ENCODE data around the gene SOCS6.
"Not testable (repeated sequence)": the region's sequence is repeated elsewhere in the genome, so short reads cannot be mapped to it uniquely, and the experiment has no call there.

SOCS6 gene

GRCh38 chr18:70324897-70325296 is 36.1 kb downstream of the SOCS6 start:
- no peak for DNase-seq

- no peak for DNase-seq
Observed at GRCh38 chr18:70326255-70326654, 37.4 kb downstream of the SOCS6 start.

GRCh38 chr18:70328169-70328568 is 39.3 kb downstream of the SOCS6 start:
- no peak for DNase-seq

GRCh38 chr18:70329071-70329470 is 40.2 kb downstream of the SOCS6 start:
- DNase-seq, result no peak

DNA sequence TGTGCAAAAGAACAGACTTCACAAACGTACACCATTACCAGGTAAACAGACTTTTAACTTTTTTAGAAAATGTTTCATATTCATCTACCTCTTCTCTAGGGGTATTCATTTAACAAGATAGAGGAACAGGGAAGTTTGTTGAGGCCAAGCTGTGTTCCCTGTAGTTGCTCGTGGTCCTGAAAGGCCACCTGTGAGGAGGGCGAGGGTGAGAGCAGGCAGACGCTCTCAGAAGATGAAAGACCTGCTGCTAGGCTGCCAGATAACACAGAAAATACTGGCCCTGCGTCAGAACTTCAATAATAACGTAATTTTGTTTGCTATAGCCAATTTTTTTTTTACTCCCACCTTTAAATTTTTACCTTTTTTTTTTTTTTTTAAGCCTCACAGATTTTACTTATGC is 42.0 kb downstream of the SOCS6 start:
- DNase-seq, result no peak

- no peak for DNase-seq
Observed at GRCh38 chr18:70331456-70332097, 42.7 kb downstream of the SOCS6 start.

- no peak for DNase-seq
Observed at GRCh38 chr18:70332694-70333093, 43.8 kb downstream of the SOCS6 start.

- no peak for DNase-seq
Observed at GRCh38 chr18:70333316-70333715, 44.5 kb downstream of the SOCS6 start.

- no peak for DNase-seq
Observed at GRCh38 chr18:70333757-70334156, 44.9 kb downstream of the SOCS6 start.

DNA sequence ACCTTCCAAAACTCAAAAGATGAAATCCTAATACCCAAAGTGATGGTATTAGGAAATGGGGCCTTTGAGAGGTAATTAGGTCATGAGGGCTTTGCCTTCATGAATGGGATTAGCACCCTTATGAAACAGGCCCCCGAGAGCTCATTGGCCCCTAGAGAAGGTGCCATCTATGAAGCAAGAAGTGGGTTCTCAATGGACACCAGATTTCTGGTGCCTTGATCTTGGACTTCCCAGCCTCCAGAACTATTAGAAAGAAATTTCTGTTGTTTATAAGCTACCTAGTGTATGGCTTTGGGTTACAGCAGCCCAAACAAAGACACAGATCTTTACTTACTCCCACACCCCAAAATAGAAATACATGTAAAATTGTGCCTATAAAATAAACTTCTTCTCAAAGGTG is 45.4 kb downstream of the SOCS6 start:
- DNase-seq, result no peak

DNA sequence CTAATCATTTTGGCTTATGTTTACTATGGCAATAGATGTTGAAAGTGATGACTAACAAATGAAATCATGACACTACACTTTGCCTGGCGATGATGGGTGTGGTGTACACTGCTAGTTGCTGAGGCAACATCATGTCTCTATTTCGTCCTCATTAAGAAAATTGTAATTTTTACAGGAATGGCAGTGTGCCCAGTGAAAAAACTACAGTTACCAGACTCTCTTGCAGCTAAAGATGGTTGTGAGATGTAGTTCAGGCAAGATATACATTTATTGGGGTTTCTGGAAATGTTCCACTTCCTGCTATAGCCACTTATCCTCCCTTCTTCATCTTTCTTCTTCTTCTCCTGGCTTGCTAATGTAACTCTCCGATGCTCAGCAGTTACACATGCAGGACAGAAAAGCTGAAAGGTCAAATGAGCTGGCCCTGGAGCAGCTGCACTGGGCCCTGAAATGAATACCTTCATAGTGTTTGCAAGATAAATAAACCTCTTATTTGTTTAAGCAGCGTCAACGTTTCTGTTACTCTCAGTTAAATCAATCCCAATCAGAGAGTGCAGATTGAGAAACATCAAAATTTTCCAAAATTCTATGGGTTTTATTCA is 46.0 kb downstream of the SOCS6 start:
- no peak for DNase-seq

DNA sequence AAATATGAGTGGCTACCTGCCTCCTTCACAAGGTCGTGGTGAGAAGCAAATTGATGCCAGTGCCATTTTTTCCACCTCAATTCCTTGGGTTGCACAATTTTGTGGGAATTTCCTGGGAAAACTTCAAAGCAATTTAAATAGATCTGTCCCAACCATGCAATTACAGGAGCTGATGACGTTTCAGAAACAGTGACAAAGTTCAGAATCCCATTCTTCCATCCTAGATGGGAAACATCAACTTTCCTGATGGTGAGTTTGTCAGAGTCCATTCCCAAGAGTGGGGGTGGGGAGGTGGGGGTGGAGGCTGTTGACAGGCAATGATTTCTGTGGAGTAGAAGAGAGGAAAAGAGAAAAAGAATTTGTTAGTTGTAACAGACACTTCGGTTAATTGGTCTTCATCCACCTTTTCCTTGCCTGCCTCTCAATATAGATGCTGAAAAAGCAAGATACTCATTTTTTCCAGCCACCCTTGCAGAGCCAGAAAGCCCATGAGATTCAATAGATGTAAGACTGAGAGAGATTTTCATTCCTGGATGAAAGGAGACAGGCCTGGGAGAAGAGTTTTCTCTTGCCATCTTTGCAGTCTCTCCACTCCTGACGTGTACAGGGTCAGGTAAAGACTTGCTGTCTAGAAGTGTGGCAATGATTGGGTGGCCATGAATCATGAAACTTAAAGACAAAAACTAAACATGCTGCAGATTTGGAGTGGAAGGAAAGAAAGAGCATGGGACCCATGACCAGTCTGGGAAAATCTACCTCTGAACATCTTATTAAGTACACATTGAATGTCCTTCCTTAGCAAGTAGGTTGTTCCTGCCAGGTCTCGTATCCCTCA is 47.3 kb downstream of the SOCS6 start:
- no peak for DNase-seq

DNA sequence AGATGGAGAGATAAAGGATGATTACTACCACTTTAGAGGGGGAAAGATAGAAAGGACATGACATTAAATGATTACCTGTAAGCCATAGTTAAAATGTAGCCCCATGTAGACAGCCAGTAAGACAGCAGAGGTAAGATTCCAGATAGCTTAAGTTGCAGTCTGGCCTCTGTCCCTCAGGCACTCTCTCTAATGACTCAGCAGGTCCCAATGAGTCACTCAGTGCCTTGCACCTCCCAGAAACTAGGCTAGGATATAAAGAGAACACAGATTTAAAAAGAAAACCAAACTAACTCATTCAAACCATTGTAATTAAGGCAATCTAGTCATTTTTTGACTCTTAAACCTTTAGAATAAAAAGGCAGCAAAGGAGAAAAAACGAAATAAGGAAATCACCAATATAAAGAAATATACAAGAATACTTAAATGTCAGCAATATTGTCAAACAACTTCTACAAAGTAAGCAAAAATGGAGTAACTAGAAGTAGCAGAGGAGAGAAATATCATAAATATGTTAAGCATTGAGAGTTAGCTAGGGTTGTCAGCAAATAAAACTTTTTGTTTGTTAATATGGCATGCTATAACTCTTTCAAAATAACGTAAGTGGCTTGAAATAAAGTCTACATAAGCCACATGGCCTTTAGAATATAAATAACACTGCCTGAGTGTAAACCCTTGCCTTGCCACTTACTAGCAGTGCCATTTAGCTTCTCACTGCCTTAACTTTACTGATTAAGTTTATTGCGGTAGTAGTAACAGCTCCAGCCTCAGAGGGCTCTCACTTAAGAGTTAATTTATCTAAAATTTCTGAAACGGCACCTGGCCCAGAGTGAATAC is 48.5 kb downstream of the SOCS6 start:
- no peak for DNase-seq

DNA sequence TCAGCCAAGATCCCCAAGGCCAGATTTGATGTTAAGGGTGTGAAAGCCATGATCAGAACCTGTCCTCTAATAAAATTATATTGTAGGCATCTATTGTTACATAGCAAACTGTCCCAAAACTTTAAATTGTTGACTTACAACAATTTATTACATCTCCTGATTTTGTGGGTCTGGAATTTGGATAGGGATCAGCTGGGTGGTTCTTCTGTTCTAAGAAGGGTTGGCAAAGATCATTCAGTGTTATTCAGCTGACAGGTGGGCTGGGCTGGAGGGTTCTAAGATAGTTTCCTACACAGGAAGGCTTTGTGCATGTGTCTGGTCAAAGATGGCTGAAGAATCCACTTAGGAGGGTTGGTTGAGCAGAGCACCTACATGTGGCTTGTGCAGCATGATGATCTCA is 50.0 kb downstream of the SOCS6 start:
- DNase-seq, result no peak

DNA sequence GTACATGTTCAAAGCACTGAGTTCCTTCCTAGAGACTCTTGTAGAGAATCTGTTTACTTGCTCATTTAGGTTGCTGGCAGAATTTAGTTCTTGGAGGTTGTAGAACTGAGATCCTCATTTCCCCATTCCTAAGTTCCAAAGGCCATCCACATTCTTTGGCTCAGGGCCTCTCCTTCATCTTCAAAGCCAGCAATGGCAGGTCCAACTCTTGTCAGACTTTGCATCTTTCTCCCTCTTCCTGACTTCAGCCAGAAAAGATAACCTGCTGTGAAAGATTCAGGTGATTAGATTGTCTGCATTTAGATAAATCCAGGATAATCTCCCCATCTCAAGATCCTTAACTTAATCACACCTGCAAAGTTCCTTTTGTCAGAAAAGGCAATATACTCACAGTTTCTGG is 51.1 kb downstream of the SOCS6 start:
- DNase-seq, result no peak

DNA sequence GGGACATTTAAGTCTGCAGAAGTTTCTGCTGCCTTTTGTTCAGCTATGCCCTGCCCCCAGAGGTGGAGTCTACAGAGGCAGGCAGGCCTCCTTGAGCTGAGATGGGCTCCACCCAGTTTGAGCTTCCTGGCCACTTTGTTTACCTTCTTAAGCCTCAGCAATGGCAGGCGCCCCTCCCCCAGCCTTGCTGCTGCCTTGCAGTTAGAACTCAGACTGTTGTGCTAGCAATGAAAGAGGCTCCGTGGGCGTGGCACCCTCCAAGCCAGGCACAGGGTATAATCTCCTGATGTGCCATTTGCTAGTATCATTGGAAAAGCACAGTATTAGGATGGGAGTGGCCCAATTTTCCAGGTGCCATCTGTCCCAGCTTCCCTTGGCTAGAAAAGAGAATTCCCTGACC is 59.6 kb downstream of the SOCS6 start:
- not testable (repeated sequence) for DNase-seq

GRCh38 chr18:70349316-70349715 is 60.5 kb downstream of the SOCS6 start:
- no peak for DNase-seq

GRCh38 chr18:70354080-70354479 is 65.2 kb downstream of the SOCS6 start:
- DNase-seq, result no peak

GRCh38 chr18:70354771-70355170 is 65.9 kb downstream of the SOCS6 start:
- no peak for DNase-seq

DNA sequence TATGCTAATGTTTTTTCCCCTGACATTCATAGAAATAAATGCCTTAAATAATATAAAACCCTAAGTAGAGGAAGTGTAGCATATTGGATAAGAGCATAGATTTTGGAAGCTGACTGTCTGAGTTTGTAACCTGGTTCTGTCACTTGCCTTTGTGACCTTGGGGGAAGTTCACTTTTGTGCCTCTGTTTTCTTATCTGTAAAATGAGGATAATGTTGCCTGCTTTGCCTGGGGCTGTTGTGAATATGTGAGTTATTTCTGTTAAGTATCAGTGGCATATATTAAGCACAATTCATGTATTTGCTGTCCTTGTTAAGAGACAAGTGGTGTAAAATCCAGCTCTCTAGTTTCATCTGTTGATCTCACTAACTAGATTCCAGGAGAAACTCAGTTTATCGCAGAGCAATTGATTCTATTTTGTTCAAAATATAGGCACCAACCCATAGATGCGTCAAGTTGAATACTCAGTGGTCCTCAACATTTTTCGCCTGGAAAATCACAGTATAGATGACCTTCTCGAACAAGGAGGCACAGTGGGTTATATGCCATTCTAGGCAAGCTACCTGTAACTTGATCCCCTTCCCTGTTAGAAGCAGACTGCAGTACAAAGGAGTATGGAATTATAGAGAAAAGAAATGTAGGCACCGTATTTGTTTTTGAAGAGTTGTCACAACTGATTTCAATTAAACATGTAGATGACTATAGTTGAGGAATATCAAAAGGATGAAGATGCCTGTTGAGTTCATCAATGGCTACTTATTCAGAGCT is 67.0 kb downstream of the SOCS6 start:
- DNase-seq, result no peak

DNA sequence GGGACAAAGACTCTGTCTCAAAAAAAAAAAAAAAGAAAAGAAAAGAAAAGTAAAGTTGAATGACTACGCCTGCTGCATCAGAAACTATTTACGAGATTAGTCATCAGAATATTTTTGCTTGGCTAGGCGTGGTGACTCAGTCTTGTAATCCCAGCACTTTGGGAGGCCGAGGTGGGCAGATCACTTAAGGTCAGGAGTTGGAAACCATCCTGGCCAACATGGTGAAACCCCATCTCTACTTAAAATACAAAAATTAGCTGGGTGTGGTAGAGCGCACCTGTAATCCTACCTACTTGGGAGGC is 69.2 kb downstream of the SOCS6 start:
- not testable (repeated sequence) for DNase-seq

DNA sequence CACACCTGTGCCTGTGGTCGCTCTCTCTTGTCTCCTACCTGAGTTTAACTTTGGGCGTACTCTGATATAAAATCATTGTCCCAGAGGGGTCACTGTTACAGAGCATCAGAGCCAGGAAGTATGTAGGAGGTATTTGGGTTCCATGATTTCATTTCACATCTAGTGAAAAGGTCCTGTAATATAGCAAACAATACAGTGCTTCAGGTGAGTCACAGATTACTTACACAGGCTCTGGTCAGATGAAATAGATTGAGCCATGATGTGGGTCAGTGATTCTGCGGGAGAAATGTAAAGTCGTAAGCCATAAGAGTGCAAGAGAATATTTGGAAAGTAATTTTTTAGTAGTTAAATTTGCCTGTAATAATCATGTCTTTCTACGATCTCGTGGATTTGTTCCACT is 70.2 kb downstream of the SOCS6 start:
- no peak for DNase-seq

DNA sequence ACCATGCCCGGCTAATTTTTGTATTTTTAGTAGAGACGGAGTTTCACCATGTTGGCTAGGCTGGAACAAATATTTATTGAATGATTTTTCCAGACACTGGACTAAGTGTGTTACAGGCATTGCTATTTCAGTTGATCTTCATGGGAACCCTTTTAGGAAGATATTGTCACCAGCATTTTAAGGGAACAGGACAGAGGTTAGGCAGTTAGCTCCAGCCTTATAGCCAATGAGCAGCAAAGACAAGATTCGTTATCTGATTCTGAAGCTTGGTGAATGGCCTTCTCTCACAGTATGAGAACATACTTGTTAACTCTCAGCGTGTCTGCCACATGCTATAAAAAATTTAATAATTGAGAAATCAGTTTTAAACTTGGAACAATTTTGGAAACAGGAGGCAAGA is 73.4 kb downstream of the SOCS6 start:
- DNase-seq, result no peak

Data from CD4-positive, alpha-beta T cell treated with Interferon alpha-2 for 1 hour (primary cell).